Measurements from ENCODE around the gene HES2.

DNA sequence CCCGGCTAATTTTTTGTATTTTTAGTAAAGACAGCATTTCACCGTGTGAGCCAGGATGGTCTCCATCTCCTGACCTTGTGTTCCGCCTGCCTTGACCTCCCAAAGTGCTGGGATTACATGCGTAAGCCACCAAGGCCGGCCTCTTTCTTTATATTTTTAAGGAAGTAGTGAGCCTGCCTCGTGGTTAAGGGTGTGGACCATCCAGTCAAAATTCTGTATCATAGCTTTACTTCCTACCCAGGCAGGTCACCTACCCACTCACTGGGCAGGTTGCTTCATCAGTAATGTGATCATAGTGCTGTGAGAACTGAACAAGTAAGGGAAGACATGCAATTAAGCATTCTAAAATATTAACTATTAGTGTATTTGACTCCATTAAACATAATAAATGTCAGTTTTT is 18.0 kb downstream of the HES2 start:
- TF ChIP-seq ZNF274 (IDR thresholded peaks at IDR 0.05; ENCODE audit: low read depth, low read length), result no peak
- TF ChIP-seq SUZ12 (IDR thresholded peaks at IDR 0.05; ENCODE audit: extremely low read depth, insufficient read depth, insufficient read length), result no peak
- TF ChIP-seq YY1 (IDR thresholded peaks at IDR 0.05; ENCODE audit: insufficient read depth, insufficient read length), result no peak

Data from NT2/D1 (cell line).